ENCODE measurements around the gene RPP14. TPM values are rescaled to one million over a fixed set of nuclear protein-coding genes. Genes with fewer than 3 reads are reported as not detected.

Gene RPP14
- total and polyA plus RNA-seq, 2 of the 4 experiments (the other 2 are of a cell fraction) = 6.6 to 7.8 TPM

DNA sequence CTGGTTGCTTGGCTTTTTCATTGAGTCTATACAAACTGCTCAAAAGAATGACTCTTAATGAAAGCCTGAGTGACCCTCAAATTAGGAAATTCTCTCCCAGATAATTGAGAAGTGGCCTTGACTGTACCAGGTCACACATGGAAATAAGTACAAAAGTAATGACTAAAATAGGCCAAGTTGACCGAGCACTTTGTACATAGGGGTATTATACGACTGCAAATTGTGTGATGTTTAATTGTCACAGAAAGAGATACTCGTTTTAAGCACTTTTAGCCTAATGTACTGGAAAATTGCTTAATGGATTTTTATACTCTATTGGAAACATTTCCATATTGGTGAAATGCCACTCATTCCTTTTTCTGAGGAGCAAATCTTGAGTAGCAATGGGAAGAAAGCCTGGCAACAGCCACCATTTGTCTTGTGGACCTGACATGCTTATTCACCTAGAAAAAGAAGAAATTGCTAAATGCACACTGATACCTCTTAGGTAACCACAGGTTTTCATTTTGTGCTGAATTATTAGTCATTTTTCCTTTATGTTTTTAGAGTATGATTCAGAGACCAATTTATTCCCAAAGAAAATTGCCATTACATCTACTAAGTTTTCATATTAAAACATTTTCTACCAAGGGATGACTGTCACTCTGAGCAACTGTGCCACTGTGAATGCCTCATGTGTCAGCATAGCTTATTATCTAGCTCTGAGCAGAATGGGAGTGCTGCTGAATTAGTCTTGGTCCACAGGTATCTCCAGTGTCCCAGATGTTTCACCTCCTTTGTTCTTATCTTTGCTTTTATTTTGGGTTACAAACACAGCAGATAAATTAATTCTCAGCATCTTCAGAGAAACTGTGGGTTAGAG lies 17.7 kb downstream of the RPP14 start:
- Histone ChIP-seq H2AK5ac (ENCODE audit: low read depth, low read length) (no peak overlapping the region), H4K5ac (ENCODE audit: low read depth, low read length) (no peak overlapping the region), H2AK9ac (replicated peaks; ENCODE audit: low read depth, low read length, poor library complexity) (no peak overlapping the region), H2BK120ac (ENCODE audit: low read depth, low read length) (no peak overlapping the region), H3K23ac (ENCODE audit: low read depth, low read length) (no peak overlapping the region), H3K9me3 (ENCODE audit: control insufficient read depth, insufficient read depth, low read length) (no peaks in the 10 kb centered on the region), H3K79me1 (ENCODE audit: low read depth in 1 of 2, low read length in 2 of 2) (peaks cover 0 to 10% of the 10 kb centered on the region in 2 experiments; a peak in 2 of 4 replicates), H3K27ac (ENCODE audit: insufficient read depth, low read length) (no peak overlapping the region), H3K56ac (ENCODE audit: extremely low read depth, insufficient read depth, low read length) (no peak overlapping the region), H3K14ac (replicated peaks; ENCODE audit: low read depth, low read length) (no peak overlapping the region), H2AFZ (replicated peaks; ENCODE audit: low read length, poor library complexity) (no peak overlapping the region), H3K27me3 (ENCODE audit: control insufficient read depth, insufficient read depth, low read length) (no peaks in the 10 kb centered on the region), H3K9ac (ENCODE audit: low read depth, low read length) (no peak overlapping the region), H4K91ac (ENCODE audit: insufficient read depth, low read depth, low read length) (no peak overlapping the region), H3K36me3 (ENCODE audit: control insufficient read depth, insufficient read depth, low read length) (peaks cover 6% of the 10 kb centered on the region), H4K20me1 (ENCODE audit: insufficient read depth, low read length) (peaks cover 3% of the 10 kb centered on the region; the same call in 1 of the 2 replicates), H3K4me3 (ENCODE audit: insufficient read depth, low read depth, low read length) (no peak overlapping the region), H2BK5ac (ENCODE audit: low read depth, low read length, poor library complexity, severe bottlenecking) (no peak overlapping the region), H2BK15ac (ENCODE audit: low read depth, low read length) (no peak overlapping the region), H3K4ac (ENCODE audit: low read depth, low read length) (no peak overlapping the region), H3K9me1 (ENCODE audit: insufficient read depth, low read length) (peaks cover 9% of the 10 kb centered on the region), H2BK20ac (ENCODE audit: low read depth, low read length) (no peak overlapping the region), H3K4me2 (ENCODE audit: low read depth, low read length) (no peak overlapping the region), H3K4me1 (ENCODE audit: control insufficient read depth, insufficient read depth, low read length) (peaks cover 13% of the 10 kb centered on the region), H4K8ac (ENCODE audit: low read depth in 2 of 2, low read length in 2 of 2) (no peak overlapping the region), H3K18ac (ENCODE audit: low read depth, low read length) (no peak overlapping the region)
- WGBS, 2 experiments (ENCODE audit: extremely low coverage in 2 of 2, insufficient read length in 1 of 2) = no CpG with 5 or more reads among the region's 3 CpGs
- ChIA-PET CTCF (no interaction called here), POLR2A (ENCODE audit: unreplicated experiment) (no interaction called here)
- BruUV-seq (replicated peaks) = no TSS peak
- ATAC-seq (ENCODE audit: low read depth) (no peak), DNase-seq (no peak)
- dilution Hi-C loops (cut with HindIII; ENCODE audit: low sequenced_read_pairs, unreplicated experiment) = no loop called here
- TF ChIP-seq MAZ (IDR thresholded peaks at IDR 0.05; ENCODE audit: borderline replicate concordance, low read depth, low read length) (no peak), NFE2L2 (IDR thresholded peaks at IDR 0.05; ENCODE audit: low read depth, low read length) (no peak), RCOR1 (IDR thresholded peaks at IDR 0.05; ENCODE audit: insufficient replicate concordance, low read length) (no peak), RAD21 (IDR thresholded peaks at IDR 0.05; ENCODE audit: low read length) (no peak)
- TF ChIP-seq, protein P1, sequence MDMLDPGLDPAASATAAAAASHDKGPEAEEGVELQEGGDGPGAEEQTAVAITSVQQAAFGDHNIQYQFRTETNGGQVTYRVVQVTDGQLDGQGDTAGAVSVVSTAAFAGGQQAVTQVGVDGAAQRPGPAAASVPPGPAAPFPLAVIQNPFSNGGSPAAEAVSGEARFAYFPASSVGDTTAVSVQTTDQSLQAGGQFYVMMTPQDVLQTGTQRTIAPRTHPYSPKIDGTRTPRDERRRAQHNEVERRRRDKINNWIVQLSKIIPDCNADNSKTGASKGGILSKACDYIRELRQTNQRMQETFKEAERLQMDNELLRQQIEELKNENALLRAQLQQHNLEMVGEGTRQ (IDR thresholded peaks at IDR 0.05; ENCODE audit: low read depth, low read length) = no peak
- in situ Hi-C loops (cut with MboI; ENCODE audit: low sequenced_read_pairs) = loop anchor here (10.0 kb wide), 2 partner anchors 171 to 301 kb away; partner anchors contain the start of gene KCTD6
- intact Hi-C loops (cut with micrococcal nuclease) = loop anchor here (1.0 kb wide), 1 partner anchor 24 kb away; no protein-coding TSS in a partner anchor
